Measurements from ENCODE around the gene MORN5. TPM values are rescaled to one million over a fixed set of nuclear protein-coding genes. Genes with fewer than 3 reads are reported as not detected.

Gene MORN5
- polyA plus RNA-seq, 1 donor from 2014 or later, result not detected

DNA sequence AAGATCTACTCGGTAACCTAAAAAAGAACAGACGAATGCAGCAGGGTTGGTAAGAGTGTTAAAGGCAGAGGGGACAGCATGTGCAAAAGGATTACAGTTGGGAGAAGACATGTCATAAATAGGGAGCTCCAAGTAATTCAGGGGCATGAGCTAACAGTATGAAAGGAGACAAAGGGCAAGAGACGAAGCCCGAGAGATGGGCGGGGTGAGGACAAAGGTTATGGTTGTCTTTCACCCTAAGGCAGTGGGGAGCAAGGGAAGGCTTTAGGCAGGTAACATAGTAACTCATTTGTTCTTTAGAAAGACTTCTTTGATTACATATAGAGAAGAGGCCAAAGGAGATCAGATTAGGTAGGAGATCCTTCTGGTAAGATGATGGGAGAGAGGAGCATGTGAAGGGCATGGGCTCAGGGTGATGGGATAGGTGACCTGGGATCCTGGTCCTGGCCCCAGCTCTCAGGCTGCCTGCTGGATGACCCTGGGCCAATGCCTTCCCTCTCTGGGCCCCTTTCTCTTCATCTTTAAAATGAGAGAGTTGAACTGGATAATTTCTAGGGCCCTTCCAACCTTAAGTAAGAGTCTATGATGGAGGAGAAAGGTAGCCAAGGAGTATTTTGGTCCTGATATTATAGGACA, 19.5 kb downstream of the MORN5 start:
- no peak overlapping the region for H3K4me2 ChIP-seq (ENCODE audit: low read length)
- no peaks in the 10 kb centered on the region for H3K9me3 ChIP-seq (ENCODE audit: low read length)
- H3K27me3 ChIP-seq (ENCODE audit: insufficient read depth, low read depth, low read length), result no peaks in the 10 kb centered on the region
- H3K79me2 ChIP-seq (replicated peaks; ENCODE audit: insufficient read depth, low read length), result no peaks in the 10 kb centered on the region
- no peaks in the 10 kb centered on the region for H3K36me3 ChIP-seq (ENCODE audit: insufficient read depth, low read length)
- H3K9ac ChIP-seq (ENCODE audit: low read length), result no peak overlapping the region
- no peaks in the 10 kb centered on the region for H3K9me2 ChIP-seq (ENCODE audit: insufficient read depth, low read length)
- TF ChIP-seq EP300 (conservative IDR thresholded peaks at IDR 0.05; ENCODE audit: poor library complexity, severe bottlenecking) (no peak), SMC3 (conservative IDR thresholded peaks at IDR 0.05; ENCODE audit: poor library complexity) (no peak), TAF1 (IDR thresholded peaks at IDR 0.05; ENCODE audit: low read depth) (no peak), RAD21 (conservative IDR thresholded peaks at IDR 0.05) (no peak), EZH2 (IDR thresholded peaks at IDR 0.05; ENCODE audit: borderline replicate concordance, insufficient read depth, low read length, poor library complexity, severe bottlenecking) (no peak), MXI1 (conservative IDR thresholded peaks at IDR 0.05; ENCODE audit: poor library complexity, severe bottlenecking) (no peak), POLR2AphosphoS5 (IDR thresholded peaks at IDR 0.05) (no peak)
- TF ChIP-seq, protein P1, sequence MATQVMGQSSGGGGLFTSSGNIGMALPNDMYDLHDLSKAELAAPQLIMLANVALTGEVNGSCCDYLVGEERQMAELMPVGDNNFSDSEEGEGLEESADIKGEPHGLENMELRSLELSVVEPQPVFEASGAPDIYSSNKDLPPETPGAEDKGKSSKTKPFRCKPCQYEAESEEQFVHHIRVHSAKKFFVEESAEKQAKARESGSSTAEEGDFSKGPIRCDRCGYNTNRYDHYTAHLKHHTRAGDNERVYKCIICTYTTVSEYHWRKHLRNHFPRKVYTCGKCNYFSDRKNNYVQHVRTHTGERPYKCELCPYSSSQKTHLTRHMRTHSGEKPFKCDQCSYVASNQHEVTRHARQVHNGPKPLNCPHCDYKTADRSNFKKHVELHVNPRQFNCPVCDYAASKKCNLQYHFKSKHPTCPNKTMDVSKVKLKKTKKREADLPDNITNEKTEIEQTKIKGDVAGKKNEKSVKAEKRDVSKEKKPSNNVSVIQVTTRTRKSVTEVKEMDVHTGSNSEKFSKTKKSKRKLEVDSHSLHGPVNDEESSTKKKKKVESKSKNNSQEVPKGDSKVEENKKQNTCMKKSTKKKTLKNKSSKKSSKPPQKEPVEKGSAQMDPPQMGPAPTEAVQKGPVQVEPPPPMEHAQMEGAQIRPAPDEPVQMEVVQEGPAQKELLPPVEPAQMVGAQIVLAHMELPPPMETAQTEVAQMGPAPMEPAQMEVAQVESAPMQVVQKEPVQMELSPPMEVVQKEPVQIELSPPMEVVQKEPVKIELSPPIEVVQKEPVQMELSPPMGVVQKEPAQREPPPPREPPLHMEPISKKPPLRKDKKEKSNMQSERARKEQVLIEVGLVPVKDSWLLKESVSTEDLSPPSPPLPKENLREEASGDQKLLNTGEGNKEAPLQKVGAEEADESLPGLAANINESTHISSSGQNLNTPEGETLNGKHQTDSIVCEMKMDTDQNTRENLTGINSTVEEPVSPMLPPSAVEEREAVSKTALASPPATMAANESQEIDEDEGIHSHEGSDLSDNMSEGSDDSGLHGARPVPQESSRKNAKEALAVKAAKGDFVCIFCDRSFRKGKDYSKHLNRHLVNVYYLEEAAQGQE (IDR thresholded peaks at IDR 0.05; ENCODE audit: borderline replicate concordance), result no peak
- TF ChIP-seq, protein P2, sequence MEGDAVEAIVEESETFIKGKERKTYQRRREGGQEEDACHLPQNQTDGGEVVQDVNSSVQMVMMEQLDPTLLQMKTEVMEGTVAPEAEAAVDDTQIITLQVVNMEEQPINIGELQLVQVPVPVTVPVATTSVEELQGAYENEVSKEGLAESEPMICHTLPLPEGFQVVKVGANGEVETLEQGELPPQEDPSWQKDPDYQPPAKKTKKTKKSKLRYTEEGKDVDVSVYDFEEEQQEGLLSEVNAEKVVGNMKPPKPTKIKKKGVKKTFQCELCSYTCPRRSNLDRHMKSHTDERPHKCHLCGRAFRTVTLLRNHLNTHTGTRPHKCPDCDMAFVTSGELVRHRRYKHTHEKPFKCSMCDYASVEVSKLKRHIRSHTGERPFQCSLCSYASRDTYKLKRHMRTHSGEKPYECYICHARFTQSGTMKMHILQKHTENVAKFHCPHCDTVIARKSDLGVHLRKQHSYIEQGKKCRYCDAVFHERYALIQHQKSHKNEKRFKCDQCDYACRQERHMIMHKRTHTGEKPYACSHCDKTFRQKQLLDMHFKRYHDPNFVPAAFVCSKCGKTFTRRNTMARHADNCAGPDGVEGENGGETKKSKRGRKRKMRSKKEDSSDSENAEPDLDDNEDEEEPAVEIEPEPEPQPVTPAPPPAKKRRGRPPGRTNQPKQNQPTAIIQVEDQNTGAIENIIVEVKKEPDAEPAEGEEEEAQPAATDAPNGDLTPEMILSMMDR (IDR thresholded peaks at IDR 0.05; ENCODE audit: poor library complexity, severe bottlenecking), result no peak
- no peak overlapping the region for H2AFZ ChIP-seq (ENCODE audit: low read depth, low read length)
- no peak overlapping the region for H3K4me3 ChIP-seq (ENCODE audit: low read length)
- no peaks in the 10 kb centered on the region for H4K20me1 ChIP-seq (ENCODE audit: insufficient read depth)
- H3F3A ChIP-seq (ENCODE audit: insufficient read depth, low read length, poor library complexity, severe bottlenecking), result no peaks in the 10 kb centered on the region
- H3K27ac ChIP-seq (ENCODE audit: low read length), result no peak overlapping the region

DNA sequence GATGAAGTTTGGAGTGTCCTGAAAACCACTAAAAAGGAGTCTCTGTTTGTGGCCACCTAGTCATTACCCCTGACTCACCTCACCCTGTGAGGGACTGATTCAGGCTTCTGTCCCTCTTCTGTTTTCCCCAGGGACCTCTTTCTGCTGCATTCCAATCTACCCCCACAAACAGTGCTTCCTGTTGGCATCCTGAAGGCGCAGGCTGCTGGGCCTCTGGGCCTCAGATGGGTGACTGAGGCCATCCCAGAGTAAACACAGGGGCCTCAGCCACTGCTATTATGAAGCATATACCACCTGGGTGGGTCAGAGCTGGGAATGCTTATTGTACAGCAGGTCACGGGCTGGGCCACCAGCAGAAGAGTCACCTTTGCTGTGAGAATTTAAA, 20.0 kb downstream of the MORN5 start:
- Histone ChIP-seq H3K4me3 (ENCODE audit: low read length) (no peak overlapping the region), H3K79me2 (replicated peaks; ENCODE audit: insufficient read depth, low read length) (no peaks in the 10 kb centered on the region), H3K9me2 (ENCODE audit: insufficient read depth, low read length) (no peaks in the 10 kb centered on the region), H4K20me1 (ENCODE audit: insufficient read depth) (no peaks in the 10 kb centered on the region), H3F3A (ENCODE audit: insufficient read depth, low read length, poor library complexity, severe bottlenecking) (no peaks in the 10 kb centered on the region), H3K9ac (ENCODE audit: low read length) (no peak overlapping the region), H3K4me2 (ENCODE audit: low read length) (no peak overlapping the region), H2AFZ (ENCODE audit: low read depth, low read length) (no peak overlapping the region), H3K27ac (ENCODE audit: low read length) (no peak overlapping the region), H3K9me3 (ENCODE audit: low read length) (no peaks in the 10 kb centered on the region), H3K36me3 (ENCODE audit: insufficient read depth, low read length) (no peaks in the 10 kb centered on the region), H3K27me3 (ENCODE audit: insufficient read depth, low read depth, low read length) (no peaks in the 10 kb centered on the region)
- TF ChIP-seq, protein P1 (IDR thresholded peaks at IDR 0.05; ENCODE audit: borderline replicate concordance), result no peak
- TF ChIP-seq RAD21 (conservative IDR thresholded peaks at IDR 0.05) (no peak), EP300 (conservative IDR thresholded peaks at IDR 0.05; ENCODE audit: poor library complexity, severe bottlenecking) (no peak), POLR2AphosphoS5 (IDR thresholded peaks at IDR 0.05) (no peak), TAF1 (IDR thresholded peaks at IDR 0.05; ENCODE audit: low read depth) (no peak), SMC3 (conservative IDR thresholded peaks at IDR 0.05; ENCODE audit: poor library complexity) (no peak), MXI1 (conservative IDR thresholded peaks at IDR 0.05; ENCODE audit: poor library complexity, severe bottlenecking) (no peak), EZH2 (IDR thresholded peaks at IDR 0.05; ENCODE audit: borderline replicate concordance, insufficient read depth, low read length, poor library complexity, severe bottlenecking) (no peak)
- TF ChIP-seq, protein P2 (IDR thresholded peaks at IDR 0.05; ENCODE audit: poor library complexity, severe bottlenecking), result no peak

Data from neural cell (in vitro differentiated cells).